ENCODE measurements around the gene MDM2. TPM values are rescaled to one million over a fixed set of nuclear protein-coding genes. Genes with fewer than 3 reads are reported as not detected.
"Not testable (repeated sequence)": the region's sequence is repeated elsewhere in the genome, so short reads cannot be mapped to it uniquely, and the experiment has no call there.

Gene MDM2
- total and polyA plus RNA-seq, 2 donors (not counting 1 experiment from before 2014, with no cell fraction given) = 6.1 to 78.7 TPM

DNA sequence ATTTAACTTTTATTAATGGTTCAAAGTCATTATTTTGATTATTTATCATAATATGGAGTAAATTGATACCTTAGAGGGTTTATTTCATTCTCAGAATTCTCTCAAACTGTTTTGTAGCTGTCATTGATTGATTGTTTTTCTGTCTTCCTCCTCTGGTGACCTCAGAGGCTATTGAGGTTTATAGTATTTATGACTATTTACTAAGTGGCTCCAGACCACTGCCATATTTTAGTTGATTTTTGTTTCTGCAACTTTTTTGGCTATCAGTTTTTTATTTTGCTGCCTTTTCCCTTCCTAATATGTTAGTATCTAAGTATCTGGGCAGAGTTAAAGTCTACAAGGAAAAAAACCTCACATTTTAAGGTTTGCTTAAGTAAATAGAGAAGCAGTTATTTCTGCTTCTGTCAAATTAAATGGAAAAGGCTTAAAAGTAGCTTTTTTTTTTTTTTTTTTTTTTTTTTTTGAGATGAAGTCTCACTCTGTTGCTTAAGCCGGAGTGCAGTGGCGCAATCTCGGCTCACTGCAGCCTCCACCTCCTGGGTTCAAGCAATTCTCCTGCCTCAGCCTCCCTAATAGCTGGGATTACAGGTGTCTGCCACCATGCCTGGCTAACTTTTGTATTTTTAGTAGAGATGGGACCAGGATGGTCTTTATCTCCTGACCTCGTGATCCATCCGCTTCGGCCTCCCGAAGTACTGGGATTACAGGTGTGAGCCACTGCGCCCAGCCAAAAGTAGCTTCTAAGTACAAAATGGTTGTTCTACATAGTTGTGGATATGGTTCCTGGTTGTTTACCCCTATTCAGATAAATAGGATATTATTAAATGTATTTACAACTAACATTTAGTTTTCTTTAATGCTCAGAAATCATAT, 8.2 kb downstream of the MDM2 start:
- Histone ChIP-seq H3K4me1 (ENCODE audit: control insufficient read depth in 2 of 2, insufficient read depth in 2 of 2, low read length in 2 of 2) (no peaks in the 10 kb centered on the region), H3K4me3 (ENCODE audit: control extremely low read depth in 1 of 5, extremely low read depth in 1 of 5, insufficient read depth in 1 of 5, low read depth in 2 of 5, low read length in 4 of 5) (no peak overlapping the region), H3K9ac (ENCODE audit: low read length) (no peak overlapping the region), H3K9me3 (ENCODE audit: control extremely low read depth in 1 of 3, control insufficient read depth in 2 of 3, insufficient read depth in 1 of 3, low read length in 2 of 3) (no peaks in the 10 kb centered on the region), H3K27me3 (replicated peaks in 1 of 4; ENCODE audit: control extremely low read depth in 1 of 4, control insufficient read depth in 3 of 4, insufficient read depth in 4 of 4, low read length in 3 of 4) (no peaks in the 10 kb centered on the region), H3K79me2 (ENCODE audit: control insufficient read depth, insufficient read depth, low read length) (peaks cover 21% of the 10 kb centered on the region), H2AFZ (ENCODE audit: insufficient read depth, low read depth, low read length, poor library complexity, severe bottlenecking) (no peak overlapping the region), H3K36me3 (replicated peaks in 1 of 2; ENCODE audit: control extremely low read depth in 1 of 2, control insufficient read depth in 1 of 2, extremely low read depth in 1 of 2, insufficient read depth in 2 of 2, low read length in 1 of 2) (peaks cover 19 to 73% of the 10 kb centered on the region in 2 experiments), H4K20me1 (ENCODE audit: control insufficient read depth, insufficient read depth, low read length, poor library complexity, severe bottlenecking) (peaks cover 21% of the 10 kb centered on the region), H3K27ac (ENCODE audit: low read length in 2 of 2) (no peak overlapping the region), H3K4me2 (replicated peaks; ENCODE audit: low read depth, low read length, poor library complexity, severe bottlenecking) (no peak overlapping the region)
- H3K9me3 Mint-ChIP-seq (ENCODE audit: insufficient read depth) = no peaks in the 10 kb centered on the region
- H3K27ac Mint-ChIP-seq = no peak overlapping the region
- DNase-seq = no peak
- intact Hi-C loops (cut with micrococcal nuclease) = loop anchor here (10.0 kb wide), 1 partner anchor 549 kb away; no protein-coding TSS in a partner anchor
- no peak for ATAC-seq (ENCODE audit: low read depth)
- TF ChIP-seq EZH2 (IDR thresholded peaks at IDR 0.05; ENCODE audit: borderline replicate concordance, insufficient read depth, low read depth, low read length, poor library complexity, severe bottlenecking) (no peak), CTCF (IDR thresholded peaks at IDR 0.05) (no peak)
- POLR2A ChIA-PET = no interaction called here
- no peaks in the 10 kb centered on the region for H3K27me3 Mint-ChIP-seq
- 100% methylated on average over 3 of the region's 8 CpGs for WGBS (ENCODE audit: insufficient coverage)
- CTCF ChIA-PET = interaction anchor here (0.6 to 2.7 kb wide), 6 partner anchors 8 to 457 kb away, joined by 3 to 13 read pairs (median 4); partner anchors contain the start of gene MDM2
- peaks cover 16% of the 10 kb centered on the region for H3K4me1 Mint-ChIP-seq
- no peak overlapping the region for H3K4me3 Mint-ChIP-seq

DNA sequence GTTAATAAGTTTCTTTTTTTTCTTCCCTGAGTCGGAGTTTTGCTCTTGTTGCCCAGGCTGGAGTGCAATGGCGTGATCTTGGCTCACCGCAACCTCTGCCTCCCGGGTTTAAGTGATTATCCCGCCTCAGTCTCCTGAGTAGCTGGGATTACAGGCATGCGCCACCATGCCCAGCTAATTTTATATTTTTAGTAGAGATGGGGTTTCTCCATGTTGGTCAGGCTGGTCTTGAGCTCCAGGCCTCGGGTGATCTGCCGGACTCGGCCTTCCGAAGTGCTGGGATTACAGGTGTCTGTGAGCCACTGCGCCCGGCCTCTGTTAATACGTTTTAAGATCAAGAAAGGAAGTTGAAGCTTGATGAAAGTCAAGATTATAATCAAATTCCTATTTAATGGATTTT, 11.5 kb downstream of the MDM2 start:
- H4K20me1 ChIP-seq (ENCODE audit: control insufficient read depth, insufficient read depth, low read length, poor library complexity, severe bottlenecking) = peaks cover 11% of the 10 kb centered on the region
- not testable (repeated sequence) for ATAC-seq (ENCODE audit: low read depth); DNase-seq; H3K4me3 ChIP-seq (ENCODE audit: control extremely low read depth in 1 of 5, extremely low read depth in 1 of 5, insufficient read depth in 1 of 5, low read depth in 2 of 5, low read length in 4 of 5); H3K4me2 ChIP-seq (replicated peaks; ENCODE audit: low read depth, low read length, poor library complexity, severe bottlenecking); H3K4me1 ChIP-seq (ENCODE audit: control insufficient read depth in 2 of 2, insufficient read depth in 2 of 2, low read length in 2 of 2); H3K27ac Mint-ChIP-seq; H3K9me3 Mint-ChIP-seq (ENCODE audit: insufficient read depth); H3K27me3 Mint-ChIP-seq; H3K9ac ChIP-seq (ENCODE audit: low read length); H3K9me3 ChIP-seq (ENCODE audit: control extremely low read depth in 1 of 3, control insufficient read depth in 2 of 3, insufficient read depth in 1 of 3, low read length in 2 of 3); H2AFZ ChIP-seq (ENCODE audit: insufficient read depth, low read depth, low read length, poor library complexity, severe bottlenecking); H3K4me3 Mint-ChIP-seq; H3K27ac ChIP-seq (ENCODE audit: low read length in 2 of 2); H3K27me3 ChIP-seq (replicated peaks in 1 of 4; ENCODE audit: control extremely low read depth in 1 of 4, control insufficient read depth in 3 of 4, insufficient read depth in 4 of 4, low read length in 3 of 4)
- H3K4me1 Mint-ChIP-seq = peaks cover 18% of the 10 kb centered on the region
- peaks cover 25% of the 10 kb centered on the region for H3K79me2 ChIP-seq (ENCODE audit: control insufficient read depth, insufficient read depth, low read length)
- ChIA-PET CTCF (interaction anchor here (1.4 to 3.2 kb wide), 2 partner anchors 10 to 11 kb away, joined by 3 to 18 read pairs; no protein-coding TSS in a partner anchor), POLR2A (interaction anchor here (1.1 to 1.2 kb wide), 2 partner anchors 8 to 12 kb away, joined by 3 to 16 read pairs; partner anchors contain the start of gene MDM2)
- peaks cover 14 to 76% of the 10 kb centered on the region in 2 experiments for H3K36me3 ChIP-seq (replicated peaks in 1 of 2; ENCODE audit: control extremely low read depth in 1 of 2, control insufficient read depth in 1 of 2, extremely low read depth in 1 of 2, insufficient read depth in 2 of 2, low read length in 1 of 2)
- 100% methylated on average over 6 of the region's 13 CpGs for WGBS (ENCODE audit: insufficient coverage)
- intact Hi-C loops (cut with micrococcal nuclease) = loop anchor here (10.0 kb wide), 1 partner anchor 545 kb away; no protein-coding TSS in a partner anchor
